GM12891 (cell line): Measurements from ENCODE around the gene SLC29A2.

Experiments used
- PAX5 ChIP-seq: IDR thresholded peaks from 2 replicates; pipeline ENCODE4 v1.6.1; 2011; ENCODE audit warnings: low read length, moderate library complexity, mild to moderate bottlenecking; ENCODE audit not compliant: insufficient read depth, severe bottlenecking
- POLR2A ChIP-seq: IDR thresholded peaks from 2 replicates; pipeline ENCODE4 v1.6.1; 2011; ENCODE audit warnings: low read depth, low read length, control low read depth
- POLR2AphosphoS5 ChIP-seq: IDR thresholded peaks from 2 replicates; pipeline ENCODE4 v1.6.1; 2011; ENCODE audit warnings: low read depth, low read length, control low read depth
- SPI1 ChIP-seq: IDR thresholded peaks from 2 replicates; pipeline ENCODE4 v1.6.1; 2011; ENCODE audit warnings: low read depth, low read length, control low read depth
- TAF1 ChIP-seq: IDR thresholded peaks from 2 replicates; pipeline ENCODE4 v1.6.1; 2011; ENCODE audit warnings: low read depth, low read length, control low read depth

DNA sequence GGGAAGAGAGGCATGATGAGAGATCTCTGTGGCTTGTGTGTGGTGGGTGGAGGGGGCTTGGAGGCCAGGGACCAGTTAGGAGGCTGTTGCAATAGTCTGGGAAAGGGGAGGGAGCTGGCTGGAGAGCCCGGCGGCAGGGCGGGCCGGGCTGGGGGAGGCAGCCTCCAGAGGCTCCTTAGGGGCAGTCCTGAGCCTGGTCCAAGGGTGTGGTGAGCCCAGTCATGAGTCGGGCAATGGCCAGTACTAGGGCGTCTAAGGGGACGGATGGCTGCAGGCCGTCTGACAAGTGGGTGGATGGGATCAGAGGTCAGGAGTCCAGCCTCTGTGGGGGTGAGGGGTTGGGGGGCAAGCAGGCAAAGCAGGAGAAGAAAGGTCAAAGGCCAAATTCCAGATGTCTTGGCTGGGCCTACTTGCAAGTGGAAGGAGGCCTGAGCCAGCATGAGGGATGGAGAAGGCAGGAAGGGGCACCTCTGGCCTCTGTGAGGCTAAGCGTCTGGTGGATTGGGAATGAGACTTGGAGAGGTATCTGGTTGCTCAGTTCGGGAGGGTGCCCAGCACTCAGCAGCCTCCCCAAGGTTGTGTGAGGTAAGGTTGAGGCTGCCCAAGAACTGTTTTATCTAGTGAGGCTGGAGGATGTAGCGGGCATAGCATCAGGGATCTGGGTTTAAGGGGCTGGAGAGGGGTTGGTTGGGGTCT lies 48.7 kb downstream of the SLC29A2 start:
- TF ChIP-seq POLR2AphosphoS5, result no peak
- TF ChIP-seq TAF1, result no peak
- TF ChIP-seq POLR2A, result no peak
- no peak for TF ChIP-seq SPI1
- no peak for TF ChIP-seq PAX5
